Limb (tissue), 2 donors: ENCODE results near the gene PARP3.
"Not testable (repeated sequence)": the region's sequence is repeated elsewhere in the genome, so short reads cannot be mapped to it uniquely, and the experiment has no call there.

ENCODE experiments used
- DNase-seq, 2 donors: peaks; one replicate each; pipeline ENCODE4 v3.0.0-alpha.2; 2016; ENCODE audit errors: extremely low spot score in 2 of 2

The PARP3 gene

DNA sequence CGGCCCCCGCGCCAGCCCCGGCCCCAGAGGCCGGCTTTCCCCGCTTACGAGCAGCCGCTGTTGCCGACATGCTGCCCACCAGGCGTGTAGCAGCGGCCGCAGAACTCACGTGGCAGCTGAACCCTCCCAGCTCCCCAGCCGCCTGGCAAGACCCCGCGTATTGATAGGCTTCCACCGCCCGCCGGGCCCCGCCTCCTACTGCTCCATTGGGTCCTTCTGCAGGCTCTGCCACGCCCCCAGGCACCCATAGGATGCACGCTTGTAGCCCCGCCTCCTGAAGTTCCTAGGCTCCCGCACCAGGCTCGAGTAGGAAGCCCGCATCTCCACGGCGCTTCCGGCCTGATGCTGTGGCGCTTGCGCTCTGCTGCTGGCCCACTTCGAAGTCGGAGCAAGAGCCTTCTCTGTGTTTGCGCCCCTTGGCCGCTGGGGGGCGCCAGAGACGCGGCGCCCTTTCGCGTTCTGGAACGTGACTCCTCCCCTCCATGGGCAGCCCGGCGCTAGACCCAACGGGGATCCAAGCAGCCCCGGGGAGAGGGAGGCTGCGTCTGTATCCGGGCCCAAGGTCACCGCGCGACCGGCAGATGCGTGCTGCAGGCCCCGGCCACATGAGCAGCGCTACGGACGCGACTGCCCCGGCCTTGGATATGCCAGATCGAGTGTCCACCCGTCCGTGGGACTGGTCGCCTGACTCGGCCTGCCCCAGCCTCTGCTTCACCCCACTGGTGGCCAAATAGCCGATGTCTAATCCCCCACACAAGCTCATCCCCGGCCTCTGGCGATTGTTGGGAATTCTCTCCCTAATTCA lies at the start of gene PARP3, which contains the start of gene RRP9:
Gene PARP3, plus strand, starts transcription at position 566 of the 805 bp plus-strand sequence. CDS start 993 bp downstream, outside the sequence.
Gene RRP9, minus strand, starts transcription at position 107 of the 805 bp plus-strand sequence. Its CDS starts 37 bp downstream, at position 70.
- peak; percentile 99 to 100 for DNase-seq

DNA sequence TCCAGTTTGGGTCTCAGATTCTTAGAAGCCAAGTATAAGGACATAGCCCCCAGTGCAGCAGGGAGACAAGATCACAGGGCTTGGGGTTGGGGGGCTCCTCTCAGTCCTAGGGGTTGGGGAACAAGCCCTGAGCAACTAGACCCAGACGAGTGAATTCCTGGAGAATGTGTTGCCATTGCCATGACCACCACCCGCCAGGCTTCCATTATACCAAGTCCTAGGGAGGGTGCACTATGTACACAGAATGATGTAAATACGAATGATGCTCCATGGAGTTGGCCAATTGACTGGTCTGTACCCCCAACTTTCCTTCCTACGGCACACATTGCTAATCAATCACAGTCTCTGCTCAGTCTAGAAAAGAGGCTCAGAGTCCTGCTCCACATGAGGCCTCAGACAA lies 47.8 kb upstream of the PARP3 start:
- DNase-seq, result no peak

DNA sequence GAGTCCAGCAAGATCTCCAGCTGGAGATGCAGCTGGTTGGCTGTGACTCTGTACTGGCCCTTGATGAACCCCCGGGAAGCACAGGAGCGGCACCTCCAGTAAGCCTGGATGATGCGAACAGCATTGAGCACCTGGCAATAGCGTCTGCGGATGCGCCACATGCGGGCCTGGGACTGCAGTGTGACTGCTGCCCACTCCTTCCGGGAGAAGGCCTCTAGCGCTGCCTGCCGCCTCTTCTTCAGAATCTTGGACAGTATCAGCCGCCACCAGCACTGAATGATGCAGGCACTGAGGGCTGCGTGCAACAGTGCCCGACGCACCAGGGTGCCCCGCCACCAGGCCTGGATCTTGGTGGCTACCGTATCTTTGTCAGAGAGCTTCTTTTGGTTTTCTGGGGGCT lies 47.2 kb upstream of the PARP3 start:
- DNase-seq, result no peak

DNA sequence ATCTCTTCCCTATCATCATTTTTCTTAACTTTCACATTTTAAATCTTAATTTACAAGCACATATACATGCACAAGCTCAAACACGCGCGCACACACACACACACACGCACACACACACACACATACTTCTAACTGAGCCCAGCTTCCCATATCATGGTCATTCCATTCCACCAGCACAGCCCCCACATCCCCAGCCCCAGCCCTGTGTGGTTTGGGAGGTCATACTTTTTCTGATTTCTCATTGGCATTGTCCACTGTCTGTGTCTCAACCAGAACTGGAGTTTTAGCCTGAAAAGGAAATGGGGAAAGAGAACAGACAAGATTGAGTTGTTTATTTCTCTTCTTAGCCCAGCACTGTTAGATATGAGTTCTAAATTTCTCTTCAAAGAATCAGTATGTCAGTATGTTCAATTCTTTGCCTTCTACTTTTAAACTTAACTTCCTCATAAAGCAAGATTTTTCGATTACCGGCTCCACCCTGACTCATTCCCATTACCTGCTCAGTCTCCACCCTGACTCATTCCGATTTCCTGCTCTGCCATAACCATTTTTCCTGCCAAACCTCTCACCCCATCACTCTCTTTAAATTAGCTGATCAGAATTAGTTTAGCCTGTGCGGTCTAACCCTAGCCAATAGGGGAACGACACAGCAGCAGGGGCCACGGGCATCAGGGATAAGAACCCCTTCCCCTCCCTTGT lies 45.4 kb upstream of the PARP3 start:
- DNase-seq, result no peak

DNA sequence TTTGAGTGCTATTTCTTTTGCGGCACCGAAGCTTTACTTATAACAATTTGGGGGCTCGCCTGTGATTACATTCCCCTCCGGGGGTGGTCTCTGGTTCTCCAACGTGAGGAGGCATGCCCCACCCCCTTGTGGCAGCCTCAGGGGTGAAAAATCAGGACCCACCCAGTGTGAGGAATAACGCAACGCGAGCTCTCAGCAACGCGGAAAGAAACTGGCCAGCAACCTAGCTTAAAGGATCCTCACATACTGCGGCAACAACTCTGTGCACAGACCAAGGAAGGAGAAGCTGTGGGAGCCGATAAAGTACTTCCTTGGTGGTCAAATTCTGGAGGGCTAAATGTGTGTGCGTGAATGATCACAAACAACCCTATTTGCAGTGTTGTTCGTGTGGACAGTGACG lies 44.8 kb upstream of the PARP3 start:
- no peak for DNase-seq

DNA sequence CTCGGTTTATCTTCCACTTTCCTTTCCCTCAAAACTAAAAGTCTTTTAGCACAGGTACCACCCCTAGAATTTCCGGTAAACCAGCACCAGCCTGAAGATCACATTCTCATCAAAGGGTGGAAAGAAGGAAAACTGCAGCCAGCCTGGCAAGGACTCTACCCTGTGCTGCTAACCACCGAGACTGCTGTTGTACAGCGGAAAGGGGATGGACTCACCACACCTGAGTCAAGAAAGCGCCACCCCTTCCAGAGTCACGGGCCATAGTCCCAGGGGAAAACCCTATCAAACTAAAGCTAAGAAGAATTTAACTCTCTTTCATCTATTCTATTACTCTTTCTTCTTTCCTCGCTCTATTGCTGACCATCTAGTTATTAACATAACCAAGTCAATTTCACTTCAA lies 42.1 kb upstream of the PARP3 start:
- DNase-seq, result not testable (repeated sequence)

DNA sequence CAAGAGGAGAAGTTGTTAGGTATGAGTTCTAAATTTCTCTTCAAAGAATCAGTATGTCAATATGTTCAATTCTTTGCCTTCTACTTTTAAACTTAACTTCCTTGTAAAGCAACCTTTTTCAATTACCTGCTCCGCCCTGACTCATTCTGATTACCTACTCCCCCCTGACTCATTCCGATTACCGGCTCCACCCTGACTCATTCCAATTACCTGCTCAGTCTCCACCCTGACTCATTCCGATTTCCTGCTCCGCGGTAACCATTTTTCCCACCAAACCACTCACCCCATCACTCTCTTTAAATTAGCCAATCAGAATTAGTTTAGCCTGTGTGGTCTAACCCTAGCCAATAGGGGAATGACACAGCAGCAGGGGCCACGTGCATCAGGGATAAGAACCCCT lies 39.8 kb upstream of the PARP3 start:
- DNase-seq, result not testable (repeated sequence)

DNA sequence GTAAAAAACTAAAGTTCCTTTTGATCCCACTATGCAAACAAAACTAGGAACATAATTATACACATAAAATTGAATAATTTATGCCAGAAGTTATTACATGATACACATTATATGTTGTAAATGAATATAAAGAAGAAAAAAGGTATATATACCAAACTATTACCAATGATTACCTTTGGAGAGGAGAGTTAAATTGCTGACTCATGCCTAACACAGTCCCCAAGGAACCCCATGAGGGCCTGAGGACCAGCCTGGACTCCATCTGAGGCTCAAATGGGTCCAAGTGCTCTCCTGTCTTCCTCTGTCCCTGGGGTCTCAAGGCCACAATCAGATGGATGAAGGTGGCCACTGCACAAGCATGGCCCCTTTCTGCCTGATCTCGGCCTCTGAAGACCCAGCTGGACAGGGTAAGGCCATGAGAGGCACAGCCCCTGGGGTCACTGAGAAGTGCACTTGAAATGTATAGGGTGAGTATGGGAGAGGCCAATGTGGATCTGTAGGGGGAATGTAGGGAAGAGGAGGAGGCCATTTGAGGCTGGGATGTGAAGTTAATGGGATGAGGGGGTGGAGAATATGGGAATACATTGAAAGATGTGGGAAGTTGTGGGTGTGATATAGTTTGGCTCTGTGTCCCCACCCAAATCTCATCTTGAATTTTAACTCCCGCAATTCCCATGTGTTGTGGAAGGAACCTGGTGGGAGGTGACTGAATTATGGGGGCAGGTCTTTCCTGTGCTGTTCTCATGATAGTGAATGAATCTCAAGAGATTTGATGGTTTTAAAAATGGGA lies 37.9 kb upstream of the PARP3 start:
- no peak for DNase-seq

DNA sequence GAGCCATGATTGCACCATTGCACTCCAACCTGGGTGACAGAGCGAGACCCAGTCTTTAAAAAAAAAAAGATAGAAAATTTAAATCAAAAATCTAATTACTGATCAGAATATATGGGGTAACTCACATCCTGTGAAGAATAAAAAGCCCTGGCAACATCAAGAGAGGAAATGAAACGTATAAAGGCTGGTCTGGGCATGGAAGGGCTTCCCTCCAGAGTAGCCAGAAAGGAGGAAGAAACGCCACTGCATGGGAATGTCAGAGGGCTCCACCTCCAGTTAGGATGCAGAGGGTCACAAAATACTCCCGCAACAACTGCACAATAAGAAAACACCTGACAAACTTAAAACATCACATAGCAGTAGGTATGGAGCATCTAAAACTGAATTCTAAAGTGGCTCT lies 34.1 kb upstream of the PARP3 start:
- DNase-seq, result no peak

DNA sequence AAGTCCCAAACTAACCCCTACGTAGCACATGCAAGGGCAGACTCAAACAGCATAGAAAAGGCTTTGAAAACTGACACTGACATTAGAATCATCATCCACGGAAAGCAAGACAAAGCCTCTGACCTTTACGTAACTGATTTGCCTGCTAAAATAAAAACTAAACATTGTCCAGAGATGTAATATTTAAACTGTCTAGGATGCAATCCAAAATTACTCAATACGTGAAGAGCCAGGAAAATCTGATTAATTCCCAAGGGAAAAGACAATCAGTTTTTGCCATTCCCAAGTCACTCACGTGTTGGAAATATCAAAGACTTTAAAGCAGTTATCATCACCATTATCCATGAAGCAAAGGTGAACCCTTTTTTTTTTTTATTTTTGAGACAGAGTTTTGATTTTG lies 25.7 kb upstream of the PARP3 start:
- no peak for DNase-seq

DNA sequence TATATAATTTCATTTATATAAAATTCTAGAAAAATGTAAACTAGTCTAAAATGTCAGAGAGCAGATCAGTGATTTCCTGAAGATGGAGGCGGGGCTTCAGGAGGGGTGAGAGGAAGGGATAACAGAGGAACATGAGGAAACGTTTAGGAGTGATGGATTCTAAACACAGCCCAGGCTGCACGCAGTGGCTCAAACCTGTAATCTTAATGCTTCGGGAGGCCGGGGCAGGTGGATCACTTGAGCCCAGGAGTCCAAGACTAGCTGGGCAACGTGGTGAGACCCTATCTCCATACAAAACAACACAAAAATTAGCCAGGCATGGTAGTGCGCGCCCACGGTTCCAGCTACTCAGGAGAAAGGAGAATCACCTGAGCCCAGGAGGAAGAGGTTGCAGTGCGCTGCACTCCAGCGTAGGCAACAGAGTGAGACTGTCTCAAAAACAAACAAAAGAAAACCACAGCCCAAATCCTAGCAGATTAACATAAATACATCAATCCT lies 21.0 kb upstream of the PARP3 start:
- DNase-seq, result no peak

DNA sequence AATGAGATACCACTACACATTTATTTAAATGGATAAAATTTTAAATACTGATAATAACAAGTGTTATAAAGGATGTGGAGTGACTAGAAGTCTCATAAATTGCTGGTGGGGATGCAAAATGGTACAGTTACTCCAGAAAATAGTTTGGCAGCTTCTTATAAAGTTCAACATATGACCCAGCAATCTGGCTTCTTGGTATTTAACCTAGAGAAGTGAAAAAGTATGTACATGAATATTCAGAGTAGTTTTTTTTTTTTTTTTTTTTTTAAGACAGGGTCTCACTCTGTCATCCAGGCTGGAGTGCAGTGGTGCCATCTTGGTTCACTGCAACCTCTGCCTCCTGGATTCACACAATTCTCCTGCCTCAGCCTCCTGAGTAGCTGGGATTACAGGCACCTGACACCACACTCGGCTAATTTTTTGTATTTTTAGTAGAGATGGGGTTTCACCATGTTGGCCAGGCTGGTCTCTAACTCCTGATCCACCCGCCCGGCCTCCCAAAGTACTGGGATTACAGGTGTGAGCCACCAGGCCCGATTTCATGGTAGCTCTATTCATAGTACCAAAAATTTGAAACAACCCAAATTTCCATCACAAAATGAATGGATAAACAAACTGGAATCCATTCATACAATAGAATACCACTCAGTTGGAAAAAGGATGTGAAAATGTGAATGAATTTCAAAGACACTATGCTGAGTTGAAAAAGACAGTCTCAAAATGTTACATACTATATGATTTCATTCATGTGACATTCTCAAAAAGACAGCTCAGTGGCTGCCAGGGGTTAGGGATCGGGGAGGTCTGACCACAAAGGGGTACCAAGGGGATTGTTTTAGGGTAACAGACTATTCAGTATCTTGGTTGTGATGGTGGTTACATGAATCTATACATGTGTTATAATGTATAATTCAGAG lies 14.8 kb upstream of the PARP3 start:
- DNase-seq, result no peak

DNA sequence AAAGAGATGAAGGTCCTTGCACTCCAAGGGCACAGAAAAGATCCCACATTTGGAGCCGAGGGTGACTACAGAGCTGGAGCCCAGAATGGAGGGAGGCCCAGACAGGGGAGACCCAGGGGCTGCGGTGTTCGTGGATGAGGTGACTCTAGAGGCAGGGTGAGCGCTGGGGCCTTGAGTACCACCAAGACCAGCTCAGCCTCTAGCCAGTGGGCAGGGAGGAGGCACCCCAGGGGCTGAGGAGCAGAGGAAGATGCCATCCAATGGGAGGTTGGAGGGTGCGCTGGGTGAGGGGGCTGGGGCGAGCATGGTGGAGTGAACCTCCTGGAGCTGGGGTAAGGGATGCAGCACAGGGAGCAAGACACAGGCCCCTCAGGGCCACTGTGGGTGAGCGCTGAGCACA lies 13.7 kb upstream of the PARP3 start:
- DNase-seq, result no peak

DNA sequence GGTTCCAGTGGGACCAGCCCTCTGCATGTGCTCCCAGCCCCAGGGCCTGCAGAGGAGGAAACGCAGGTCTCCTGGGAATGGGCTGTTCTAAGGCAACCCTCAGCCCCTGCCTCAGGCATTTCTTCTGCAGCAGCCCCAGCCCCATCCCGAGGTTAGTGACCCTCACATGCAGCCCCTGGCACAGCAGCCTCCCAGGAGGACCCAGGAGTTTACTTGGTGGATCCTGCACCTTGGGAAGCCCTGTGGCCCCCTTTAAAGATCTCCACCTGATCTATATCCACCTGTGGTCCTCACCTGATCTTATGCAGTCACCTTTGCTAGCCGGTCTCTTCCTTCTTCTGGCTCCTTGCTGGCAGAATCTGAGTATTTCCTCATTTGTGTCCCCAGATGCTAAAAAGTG lies 13.2 kb upstream of the PARP3 start:
- DNase-seq, result not testable (repeated sequence)

DNA sequence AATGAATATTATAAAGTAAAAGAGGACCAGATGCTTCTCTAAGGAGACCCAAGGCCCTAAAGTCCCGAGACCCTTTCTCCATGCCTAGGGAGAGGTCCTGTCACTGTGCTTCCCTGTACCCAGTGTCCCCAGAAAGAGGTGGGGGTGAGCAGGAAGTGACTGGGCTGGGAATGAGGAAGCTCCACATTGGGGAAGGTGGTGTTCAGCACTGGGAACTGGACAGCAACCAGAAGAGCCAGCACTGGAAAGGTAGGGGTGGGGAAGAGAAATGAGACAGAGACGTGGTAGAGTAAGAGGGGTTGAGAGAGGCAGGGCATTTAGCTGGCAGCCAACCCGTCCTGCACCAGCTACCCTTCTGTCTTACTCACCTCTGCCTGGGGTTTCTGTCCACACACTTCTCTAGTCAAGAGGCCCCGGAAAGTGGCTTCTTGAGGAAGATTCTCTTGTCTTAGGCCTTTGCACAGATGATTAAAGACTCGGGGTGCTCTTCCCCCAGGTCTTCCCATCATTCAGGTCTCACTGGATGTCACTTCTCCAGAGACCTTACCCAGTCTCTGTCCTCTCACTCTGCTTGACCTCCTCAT lies 12.7 kb upstream of the PARP3 start:
- no peak for DNase-seq

DNA sequence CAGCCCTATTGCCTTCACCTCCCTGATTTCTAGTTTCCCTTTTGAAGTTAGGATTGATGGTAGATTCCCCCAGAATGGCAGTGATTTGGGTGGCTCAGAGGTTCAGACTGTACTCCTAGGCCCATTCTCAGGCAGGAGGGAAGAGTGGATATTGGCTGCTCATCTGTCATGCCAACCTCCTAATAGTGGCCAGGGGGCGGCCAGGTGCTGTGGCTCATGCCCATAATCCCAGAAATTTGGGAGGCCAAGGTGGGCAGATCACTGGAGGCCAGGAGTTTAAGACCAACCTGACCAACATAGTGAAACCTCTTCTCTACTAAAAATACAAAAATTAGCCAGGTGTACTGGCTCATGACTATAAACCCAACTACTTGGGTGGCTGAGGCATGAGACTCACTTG lies 11.7 kb upstream of the PARP3 start:
- DNase-seq, result no peak

DNA sequence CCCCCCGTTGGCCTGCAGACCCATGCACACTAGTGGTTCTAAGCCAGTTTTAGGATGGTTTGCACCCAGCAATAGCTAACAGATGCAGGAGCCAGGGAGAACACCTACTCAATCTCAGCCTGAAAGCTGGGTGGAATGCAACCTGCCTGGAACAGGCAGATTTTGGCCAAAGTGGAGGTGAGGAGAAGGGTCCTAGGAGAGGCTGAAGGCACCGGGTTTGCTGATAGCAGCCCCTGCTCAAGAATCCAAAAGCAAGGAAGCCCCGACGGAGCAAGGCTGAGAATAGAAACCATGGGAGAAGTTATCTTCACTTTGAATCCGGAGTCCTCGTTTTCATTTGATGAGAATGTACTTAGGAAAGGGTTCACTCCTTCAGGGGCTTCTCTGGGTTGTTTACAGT lies 10.4 kb upstream of the PARP3 start:
- no peak for DNase-seq

DNA sequence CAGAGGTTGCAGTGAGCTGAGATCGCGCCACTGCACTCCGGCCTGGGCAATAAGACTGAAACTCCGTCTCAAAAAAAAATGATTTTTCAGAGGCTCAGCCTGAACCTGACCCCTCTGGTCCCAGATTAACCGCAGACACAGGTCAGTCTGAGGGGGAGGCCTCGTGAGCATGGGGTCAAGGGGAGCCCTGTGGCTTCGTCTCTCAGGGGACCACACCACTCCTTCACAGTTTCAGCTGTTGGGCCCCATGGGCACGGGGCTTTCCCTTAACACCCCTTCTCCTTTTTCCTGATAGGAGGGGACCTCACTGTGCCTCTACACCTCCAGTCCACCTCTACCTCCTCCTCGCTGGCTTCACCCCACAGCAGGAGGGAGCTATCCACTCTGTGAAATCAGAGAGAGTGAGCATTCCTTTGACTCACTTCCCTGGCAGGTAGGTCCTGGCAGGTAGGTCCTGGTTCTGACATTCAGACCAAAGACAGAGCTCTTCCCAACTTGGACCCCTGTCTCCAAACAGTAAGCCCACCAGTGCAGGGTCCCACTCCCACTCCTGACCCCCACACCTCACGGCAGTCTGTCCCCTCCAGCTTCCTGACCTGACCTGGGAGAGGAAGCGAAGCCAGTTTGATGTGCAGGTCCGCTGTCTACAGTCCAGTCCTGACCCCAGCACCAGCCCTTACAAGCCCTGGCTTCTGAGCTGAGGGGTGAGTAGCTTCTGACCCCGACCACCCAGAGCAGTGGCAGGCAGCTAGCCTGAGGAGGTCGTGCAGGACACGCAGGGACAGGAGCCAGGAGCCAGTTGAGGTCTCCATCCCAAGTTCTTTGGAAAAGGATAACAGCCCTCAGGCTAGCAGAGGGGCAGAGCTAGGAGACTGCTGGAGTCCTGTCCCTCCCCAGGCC lies 9.4 kb upstream of the PARP3 start:
- no peak for DNase-seq

DNA sequence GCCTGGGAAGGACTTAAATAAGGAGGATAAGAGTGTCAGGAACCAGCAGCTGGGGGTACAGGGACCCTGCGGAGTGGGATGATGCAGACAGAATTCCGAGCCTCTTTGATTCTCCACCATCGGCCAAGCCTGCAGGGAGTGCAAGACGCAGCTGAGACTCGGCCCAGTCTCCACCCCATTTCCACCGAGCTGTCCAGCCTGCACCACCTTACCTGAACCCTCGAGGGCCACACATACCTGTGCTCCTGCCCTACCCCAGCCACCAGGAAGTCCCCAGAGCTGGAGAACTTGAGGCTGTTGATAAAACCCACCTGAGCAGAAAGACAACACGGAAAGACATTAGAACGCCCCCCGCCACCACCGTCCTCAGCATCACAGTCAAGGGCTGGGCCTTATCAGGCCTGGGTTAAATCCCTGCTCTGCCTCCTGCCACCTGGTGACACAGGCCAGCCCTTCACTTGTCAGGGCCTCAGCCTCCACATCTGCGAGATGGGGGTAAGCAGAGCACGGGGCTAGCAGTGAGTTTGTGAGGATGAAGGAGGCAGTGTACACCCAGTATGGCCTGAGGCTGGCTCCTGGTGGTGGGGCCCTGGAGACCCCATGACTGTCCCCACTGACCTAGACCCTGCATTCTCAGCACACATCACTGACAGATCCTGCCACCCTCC lies 8.6 kb upstream of the PARP3 start:
- DNase-seq, result no peak
